B cell (primary cell): ENCODE results near the gene TM4SF20. TPM values are rescaled to one million over a fixed set of nuclear protein-coding genes. Genes with fewer than 3 reads are reported as not detected.

Source experiments
- ATAC-seq: fragments of 200-7000 bp; cut with Tn5 transposase; one replicate; pipeline ENCODE4 v1.10.0; 2021; ENCODE audit warnings: low read depth, mild to moderate bottlenecking, moderate number of reproducible peaks, moderate library complexity
- CTCF ChIA-PET: fragments of 350-600 bp; sonication (Branson Sonifier 250); formaldehyde crosslinking; loops from one replicate; lab custom pipeline; 2021; ENCODE audit warnings: antibody characterized with exemption, inconsistent platforms; lab: Charles Lee
- POLR2A ChIA-PET: fragments of 350-600 bp; sonication (Branson Sonifier 250); formaldehyde crosslinking; loops from one replicate; lab custom pipeline; 2021; ENCODE audit warnings: antibody characterized with exemption; lab: Charles Lee
- DNase-seq: peaks from one replicate; pipeline ENCODE4 v3.0.0; 2013
- H2AFZ ChIP-seq: 2 replicates; pipeline ENCODE4 v1.6.1; 2012; ENCODE audit warnings: mild to moderate bottlenecking, low read depth, low read length; ENCODE audit not compliant: insufficient read depth, poor library complexity, severe bottlenecking
- H3K27ac ChIP-seq, 2 donors: 1 replicate in 1 of 2; 2 replicates in 1 of 2; pipeline ENCODE4 v1.5.1; 2012 to 2013; ENCODE audit warnings: low read length in 2 of 2, mild to moderate bottlenecking in 2 of 2, moderate library complexity in 1 of 2
- H3K27me3 ChIP-seq, 4 experiments: fragments of 200-600 bp in 1 of 4; sonication (generic) in 1 of 4; replicated peaks in 1 of 4; 1 replicate in 2 of 4; 2 replicates in 2 of 4; pipeline versions ENCODE4 v1.6.1 to v1.7.0; 2013 to 2016; ENCODE audit warnings: low read length in 3 of 4, mild to moderate bottlenecking in 2 of 4, mixed read lengths in 1 of 4, moderate library complexity in 1 of 4; ENCODE audit not compliant: insufficient read depth in 4 of 4, control insufficient read depth in 3 of 4; ENCODE audit errors: control extremely low read depth in 1 of 4
- H3K36me3 ChIP-seq, 2 experiments: replicated peaks in 1 of 2; 1 replicate in 1 of 2; 2 replicates in 1 of 2; pipeline versions ENCODE4 v1.6.1 to v1.7.1; 2013; ENCODE audit warnings: low read length in 1 of 2; ENCODE audit not compliant: insufficient read depth in 2 of 2, control insufficient read depth in 1 of 2; ENCODE audit errors: control extremely low read depth in 1 of 2, extremely low read depth in 1 of 2
- H3K4me1 ChIP-seq, 2 donors: fragments of 200-600 bp in 1 of 2; sonication (generic) in 1 of 2; 1 replicate in 1 of 2; 2 replicates in 1 of 2; pipeline versions ENCODE4 v1.5.1 to v1.6.1; 2013 to 2017; ENCODE audit warnings: low read length in 2 of 2; ENCODE audit not compliant: control insufficient read depth in 2 of 2, insufficient read depth in 2 of 2
- H3K4me2 ChIP-seq: replicated peaks from 2 replicates; pipeline ENCODE3; 2012; ENCODE audit warnings: mild to moderate bottlenecking, low read depth, low read length; ENCODE audit not compliant: poor library complexity, severe bottlenecking
- H3K4me3 ChIP-seq, 5 experiments: fragments of 200-600 bp in 1 of 5; sonication (generic) in 1 of 5; 1 replicate in 3 of 5; 2 replicates in 2 of 5; pipeline versions ENCODE4 v1.5.1 to v1.7.0; 2011 to 2016; ENCODE audit warnings: low read length in 4 of 5, mild to moderate bottlenecking in 4 of 5, low read depth in 2 of 5, control low read depth in 1 of 5, moderate library complexity in 1 of 5; ENCODE audit not compliant: insufficient read depth in 1 of 5; ENCODE audit errors: control extremely low read depth in 1 of 5, extremely low read depth in 1 of 5
- H3K79me2 ChIP-seq: fragments of 200-600 bp; sonication (generic); one replicate; pipeline ENCODE4 v1.6.0; 2016; ENCODE audit warnings: low read length; ENCODE audit not compliant: control insufficient read depth, insufficient read depth
- H3K9ac ChIP-seq: fragments of 200-600 bp; sonication (generic); 2 replicates; pipeline ENCODE4 v1.6.1; 2017; ENCODE audit warnings: mild to moderate bottlenecking, low read length, moderate library complexity
- H3K9me3 ChIP-seq, 3 donors: one replicate each; pipeline versions ENCODE4 v1.6.1 to v1.7.1; 2013; ENCODE audit warnings: low read length in 2 of 3; ENCODE audit not compliant: control insufficient read depth in 2 of 3, insufficient read depth in 1 of 3; ENCODE audit errors: control extremely low read depth in 1 of 3
- H4K20me1 ChIP-seq: 2 replicates; pipeline ENCODE4 v1.6.0; 2012; ENCODE audit warnings: mild to moderate bottlenecking, low read length; ENCODE audit not compliant: insufficient read depth, control insufficient read depth, poor library complexity, severe bottlenecking
- H3K27ac Mint-ChIP-seq: one replicate; pipeline ENCODE4 v1.8.0; 2021; ENCODE audit warnings: mixed read lengths
- H3K27me3 Mint-ChIP-seq: one replicate; pipeline ENCODE4 v1.8.0; 2021; ENCODE audit warnings: mixed read lengths
- H3K4me1 Mint-ChIP-seq: one replicate; pipeline ENCODE4 v1.8.0; 2021; ENCODE audit warnings: mixed read lengths
- H3K4me3 Mint-ChIP-seq: one replicate; pipeline ENCODE4 v1.8.0; 2021; ENCODE audit warnings: mixed read lengths
- H3K9me3 Mint-ChIP-seq: one replicate; pipeline ENCODE4 v1.8.0; 2022; ENCODE audit warnings: mixed read lengths; ENCODE audit not compliant: insufficient read depth
- CTCF ChIP-seq: fragments of 200-600 bp; IDR thresholded peaks from one replicate; pipeline ENCODE4 v1.8.0; 2022; ENCODE audit warnings: antibody characterized with exemption, mild to moderate bottlenecking
- EZH2 ChIP-seq: IDR thresholded peaks from 2 replicates; pipeline ENCODE4 v1.6.1; 2012; ENCODE audit warnings: borderline replicate concordance, low read depth, mild to moderate bottlenecking, moderate library complexity, low read length; ENCODE audit not compliant: insufficient read depth, poor library complexity, severe bottlenecking
- WGBS: methylation state at CpG from one replicate; pipeline ENCODE4 v1.1.5; 2013; ENCODE audit warnings: missing lambda C conversion rate; ENCODE audit not compliant: insufficient coverage; 5-methylcytosine and 5-hydroxymethylcytosine counted together
- intact Hi-C: fragments of 100-400 bp; cut with micrococcal nuclease; formaldehyde crosslinking; loops from one replicate; pipeline ENCODE4 v1.10.0; 2022
- polyA plus RNA-seq: library from polyadenylated mRNA; depleted of rRNA; stranded (reverse); fragments of >200 nt; gene quantifications from 2 replicates; pipeline ENCODE4 v1.2.3, GENCODE V29; 2012
- total RNA-seq, 2 donors: library from RNA; stranded (reverse); fragments of 120-200 nt in 1 of 2; gene quantifications; 1 replicate in 1 of 2; 2 replicates in 1 of 2; pipeline versions ENCODE4 v1.2.3 to v1.2.4, GENCODE V29; 2013 to 2022

The TM4SF20 gene
- total and polyA plus RNA-seq, 2 donors (not counting 1 experiment from before 2014, with no cell fraction given), result not detected

GRCh38 chr2:227313310-227313709 is 65.8 kb downstream of the TM4SF20 start:
- Histone ChIP-seq H3K4me1 (no peaks in the 10 kb centered on the region), H4K20me1 (no peaks in the 10 kb centered on the region), H3K4me3 (no peak overlapping the region), H3K79me2 (no peaks in the 10 kb centered on the region), H3K9ac (no peak overlapping the region), H2AFZ (no peak overlapping the region), H3K9me3 (no peaks in the 10 kb centered on the region), H3K4me2 (no peak overlapping the region), H3K27me3 (no peaks in the 10 kb centered on the region), H3K36me3 (no peaks in the 10 kb centered on the region), H3K27ac (no peak overlapping the region)
- intact Hi-C loops, result no loop called here
- ChIA-PET POLR2A (no interaction called here), CTCF (no interaction called here)
- no peak overlapping the region for H3K4me3 Mint-ChIP-seq
- no peaks in the 10 kb centered on the region for H3K4me1 Mint-ChIP-seq
- no peak overlapping the region for H3K27ac Mint-ChIP-seq
- no peaks in the 10 kb centered on the region for H3K27me3 Mint-ChIP-seq
- WGBS, result 100% methylated on average over 1 of the region's 1 CpG
- no peak for TF ChIP-seq CTCF
- TF ChIP-seq EZH2, result no peak
- no peak for ATAC-seq
- H3K9me3 Mint-ChIP-seq, result no peaks in the 10 kb centered on the region
- no peak for DNase-seq

GRCh38 chr2:227312579-227312978 is 66.5 kb downstream of the TM4SF20 start:
- H3K4me3 ChIP-seq, result no peak overlapping the region
- TF ChIP-seq CTCF (no peak), EZH2 (no peak)
- H3K27me3 Mint-ChIP-seq, result no peaks in the 10 kb centered on the region
- H2AFZ ChIP-seq, result no peak overlapping the region
- no peak overlapping the region for H3K4me3 Mint-ChIP-seq
- H3K27me3 ChIP-seq, result no peaks in the 10 kb centered on the region
- no peaks in the 10 kb centered on the region for H3K9me3 Mint-ChIP-seq
- no peak for DNase-seq
- H3K4me1 ChIP-seq, result no peaks in the 10 kb centered on the region
- intact Hi-C loops, result no loop called here
- no peak for ATAC-seq
- H3K4me2 ChIP-seq, result no peak overlapping the region
- CTCF ChIA-PET, result no interaction called here
- no peak overlapping the region for H3K27ac Mint-ChIP-seq
- H3K9ac ChIP-seq, result no peak overlapping the region
- no peaks in the 10 kb centered on the region for H3K9me3 ChIP-seq
- no peaks in the 10 kb centered on the region for H3K36me3 ChIP-seq
- H3K79me2 ChIP-seq, result no peaks in the 10 kb centered on the region
- no peak overlapping the region for H3K27ac ChIP-seq
- WGBS, result no CpG with 5 or more reads among the region's 2 CpGs
- no peaks in the 10 kb centered on the region for H4K20me1 ChIP-seq
- POLR2A ChIA-PET, result no interaction called here
- no peaks in the 10 kb centered on the region for H3K4me1 Mint-ChIP-seq

Other genes starting within 250 kb of the TM4SF20 start
- gene COL4A4, start 215.1 kb downstream of the TM4SF20 start, total RNA-seq, result 30.2 and 34.6 TPM in 2 replicates
- gene COL4A4, start 215.1 kb downstream of the TM4SF20 start, polyA plus RNA-seq, result 3.5 and 6.2 TPM in 2 replicates
- gene COL4A3, start 214.7 kb downstream of the TM4SF20 start, total RNA-seq, result 43.9 and 45.9 TPM in 2 replicates
- 18.4 and 33.4 TPM in 2 replicates for gene COL4A3, start 214.7 kb downstream of the TM4SF20 start, polyA plus RNA-seq
- 70.4 and 75.2 TPM in 2 replicates for gene MFF, start 54.1 kb downstream of the TM4SF20 start, total RNA-seq
- gene MFF, start 54.1 kb downstream of the TM4SF20 start, polyA plus RNA-seq, result 55.0 and 69.9 TPM in 2 replicates
- gene SCYGR1, start 8.6 kb upstream of the TM4SF20 start, total RNA-seq, result not detected in 2 replicates
- gene SCYGR1, start 8.6 kb upstream of the TM4SF20 start, polyA plus RNA-seq, result not detected in 2 replicates
- 83.3 and 95.0 TPM in 2 replicates for gene AGFG1, start 92.8 kb upstream of the TM4SF20 start, total RNA-seq
- 21.3 and 28.7 TPM in 2 replicates for gene AGFG1, start 92.8 kb upstream of the TM4SF20 start, polyA plus RNA-seq
- not detected in 2 replicates for gene SCYGR2, start 219.6 kb upstream of the TM4SF20 start, total RNA-seq
- gene SCYGR2, start 219.6 kb upstream of the TM4SF20 start, polyA plus RNA-seq, result not detected in 2 replicates
- not detected in 2 replicates for gene SCYGR3, start 235.5 kb upstream of the TM4SF20 start, total RNA-seq
- gene SCYGR3, start 235.5 kb upstream of the TM4SF20 start, polyA plus RNA-seq, result not detected in 2 replicates
- not detected in 2 replicates for gene SCYGR4, start 238.2 kb upstream of the TM4SF20 start, total RNA-seq
- not detected in 2 replicates for gene SCYGR4, start 238.2 kb upstream of the TM4SF20 start, polyA plus RNA-seq